ENCODE measurements around the gene DARS2.
"Not testable (repeated sequence)": the region's sequence is repeated elsewhere in the genome, so short reads cannot be mapped to it uniquely, and the experiment has no call there.

DARS2 gene, protein sequence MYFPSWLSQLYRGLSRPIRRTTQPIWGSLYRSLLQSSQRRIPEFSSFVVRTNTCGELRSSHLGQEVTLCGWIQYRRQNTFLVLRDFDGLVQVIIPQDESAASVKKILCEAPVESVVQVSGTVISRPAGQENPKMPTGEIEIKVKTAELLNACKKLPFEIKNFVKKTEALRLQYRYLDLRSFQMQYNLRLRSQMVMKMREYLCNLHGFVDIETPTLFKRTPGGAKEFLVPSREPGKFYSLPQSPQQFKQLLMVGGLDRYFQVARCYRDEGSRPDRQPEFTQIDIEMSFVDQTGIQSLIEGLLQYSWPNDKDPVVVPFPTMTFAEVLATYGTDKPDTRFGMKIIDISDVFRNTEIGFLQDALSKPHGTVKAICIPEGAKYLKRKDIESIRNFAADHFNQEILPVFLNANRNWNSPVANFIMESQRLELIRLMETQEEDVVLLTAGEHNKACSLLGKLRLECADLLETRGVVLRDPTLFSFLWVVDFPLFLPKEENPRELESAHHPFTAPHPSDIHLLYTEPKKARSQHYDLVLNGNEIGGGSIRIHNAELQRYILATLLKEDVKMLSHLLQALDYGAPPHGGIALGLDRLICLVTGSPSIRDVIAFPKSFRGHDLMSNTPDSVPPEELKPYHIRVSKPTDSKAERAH

DNA sequence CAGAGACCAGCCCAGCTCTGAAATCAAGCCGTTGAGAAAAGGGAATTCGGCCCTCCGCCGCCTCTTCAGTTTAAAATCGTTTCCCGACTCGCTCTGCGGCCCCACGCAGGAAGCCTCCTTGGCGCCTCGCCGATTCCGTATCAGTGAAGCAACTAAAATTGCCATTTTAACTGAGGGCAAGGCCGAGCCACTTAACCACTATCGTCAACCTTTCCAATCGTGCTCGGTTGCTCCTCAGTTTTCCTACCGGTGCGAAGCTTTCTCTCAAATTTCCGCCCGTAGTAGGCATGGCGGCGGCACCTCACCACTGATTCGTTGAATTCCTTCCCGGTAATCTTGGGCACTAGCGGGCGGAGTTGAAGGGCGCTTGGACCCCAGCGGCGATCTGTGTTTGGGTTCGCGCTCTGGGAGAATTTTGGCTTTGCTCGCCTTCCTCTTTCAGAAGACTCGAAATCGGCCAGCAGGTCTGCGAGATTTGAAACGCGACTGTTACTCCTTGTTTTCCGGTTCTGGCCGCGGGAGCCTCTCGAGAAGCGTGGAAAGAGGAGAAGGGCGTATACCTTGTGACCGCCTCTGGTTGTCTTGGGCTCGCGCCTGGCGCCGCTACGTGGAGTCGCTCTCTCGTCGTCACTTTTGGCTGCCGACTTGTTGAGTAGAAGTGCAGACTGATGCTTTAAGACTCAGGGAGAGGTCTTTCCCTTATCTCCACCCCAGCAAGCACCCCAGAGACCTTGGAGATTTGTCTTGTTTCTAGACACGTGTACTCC, at the start of gene DARS2, which contains the start of gene CENPL:
TSS of gene DARS2 (plus strand) at position 359 of the 767 bp plus-strand sequence. CDS start 557 bp downstream, outside the sequence.
TSS of gene CENPL (minus strand) at position 569 of the 767 bp plus-strand sequence. CDS start 13,584 bp downstream, outside the sequence.
- peak; percentile 99 for DNase-seq

DNA sequence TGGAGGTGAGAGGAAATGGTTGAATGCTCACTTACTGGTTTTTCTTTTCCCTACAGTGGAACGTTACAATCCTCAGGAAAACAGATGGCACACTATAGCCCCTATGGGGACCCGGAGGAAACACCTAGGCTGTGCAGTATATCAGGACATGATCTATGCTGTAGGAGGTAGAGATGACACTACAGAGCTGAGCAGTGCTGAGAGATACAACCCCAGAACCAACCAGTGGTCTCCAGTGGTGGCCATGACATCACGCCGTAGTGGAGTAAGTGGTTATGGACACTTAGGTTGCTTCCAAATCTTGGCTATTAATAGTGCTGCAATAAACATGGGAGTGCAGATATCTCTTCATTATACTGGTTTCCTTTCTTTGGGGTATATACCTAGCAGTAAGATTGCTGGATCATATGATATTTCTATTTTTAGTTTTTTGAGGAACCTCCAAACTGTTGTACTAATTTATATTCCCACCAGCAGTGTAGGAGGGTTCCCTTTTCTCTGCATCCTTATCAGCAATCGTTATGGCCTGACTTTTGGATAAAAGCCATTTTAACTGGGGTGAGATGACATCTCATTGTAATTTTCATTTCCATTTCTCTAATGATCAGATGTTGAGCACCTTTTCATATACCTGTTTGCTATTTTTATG, 48.8 kb upstream of the DARS2 start:
- DNase-seq, result no peak

DNA sequence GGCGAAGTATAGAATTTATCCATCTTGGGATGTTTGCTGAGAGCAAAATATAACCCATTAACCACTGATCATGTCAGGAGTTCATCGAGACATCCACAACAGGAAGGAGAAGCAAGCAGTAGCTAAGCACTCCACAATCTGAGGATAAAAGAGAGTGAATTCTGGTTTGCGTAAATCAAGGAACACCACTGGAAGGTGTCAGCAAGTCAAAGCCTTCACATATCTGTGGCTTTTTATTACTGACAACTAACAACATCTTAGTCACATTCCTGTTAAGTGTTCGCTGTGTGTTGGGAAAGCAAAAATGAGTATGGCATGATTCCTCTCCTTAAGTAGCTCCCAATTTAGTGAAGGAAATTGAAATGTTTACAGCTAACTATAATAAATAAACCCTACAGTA, 44.5 kb upstream of the DARS2 start:
- DNase-seq, result no peak

DNA sequence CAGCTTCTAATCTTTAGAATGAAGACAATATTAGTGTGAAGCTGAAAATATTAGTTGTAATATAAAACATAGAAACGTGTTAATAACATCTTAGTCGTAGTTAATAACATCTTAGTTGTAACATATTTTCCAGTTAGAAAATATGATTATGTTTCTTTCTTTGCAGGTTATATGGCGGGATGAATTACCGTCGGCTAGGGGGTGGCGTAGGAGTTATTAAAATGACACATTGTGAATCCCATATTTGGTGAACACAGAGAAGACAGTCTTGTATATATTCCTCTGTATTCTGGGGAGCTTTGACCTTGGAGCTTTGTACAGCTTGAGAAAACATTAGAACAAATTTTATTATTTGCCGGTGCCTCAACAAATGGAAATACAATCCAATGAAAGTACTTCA, 39.5 kb upstream of the DARS2 start:
- DNase-seq, result no peak

DNA sequence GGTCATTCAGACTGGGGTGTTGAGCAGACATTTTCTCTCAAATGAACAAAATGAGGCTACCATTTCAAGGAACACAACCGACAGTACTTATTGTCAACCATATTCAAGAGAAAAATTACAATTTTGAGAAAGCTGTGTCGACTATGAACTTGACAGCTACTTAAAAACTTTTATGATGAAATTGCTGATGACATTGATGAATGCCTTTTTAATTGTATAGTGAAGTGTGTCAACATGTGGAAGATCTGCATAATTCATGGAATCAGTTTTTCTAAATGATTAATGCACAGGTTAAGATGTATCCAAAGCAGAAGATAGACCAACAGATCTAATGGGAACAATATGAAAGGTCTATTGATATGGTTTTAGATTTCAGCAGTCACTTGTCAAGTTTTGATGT, 34.6 kb upstream of the DARS2 start:
- no peak for DNase-seq

DNA sequence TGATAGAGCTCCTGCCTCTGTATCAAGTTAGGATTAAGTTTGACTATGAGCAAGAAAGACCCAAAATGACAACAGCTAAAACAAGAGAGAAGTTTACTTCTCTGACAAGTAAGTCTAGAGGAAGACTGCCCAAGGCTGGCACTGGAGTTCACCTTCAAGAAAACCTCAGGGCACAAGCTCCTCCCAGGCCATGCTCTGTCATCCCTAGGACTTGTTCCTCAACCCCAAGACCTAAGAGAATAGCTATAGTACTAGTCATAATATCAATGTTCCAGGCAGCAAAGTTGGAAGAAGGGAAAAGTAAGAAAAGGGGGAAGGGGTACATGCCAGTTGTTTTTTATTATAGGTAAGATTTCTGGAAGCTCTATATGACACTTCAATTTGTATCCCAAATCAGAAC, 26.4 kb upstream of the DARS2 start:
- DNase-seq, result no peak

DNA sequence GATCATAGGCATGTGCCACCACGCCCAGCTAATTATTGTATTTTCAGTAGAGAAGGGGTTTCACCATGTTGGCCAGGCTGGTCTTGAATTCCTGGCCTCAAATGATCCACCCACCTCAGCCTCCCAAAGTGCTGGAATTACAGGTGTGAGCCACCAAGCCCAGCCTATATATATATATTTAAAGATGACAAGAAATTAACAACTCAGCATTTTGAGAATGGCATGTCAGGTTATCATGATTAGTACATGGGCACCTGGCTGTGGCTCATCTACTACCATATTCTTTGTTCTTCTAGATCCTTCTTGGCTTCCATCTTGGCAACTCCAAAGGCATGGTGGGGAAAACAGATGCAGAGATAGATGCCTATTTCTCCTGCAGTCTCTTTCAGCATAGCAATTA, 24.5 kb upstream of the DARS2 start:
- not testable (repeated sequence) for DNase-seq

DNA sequence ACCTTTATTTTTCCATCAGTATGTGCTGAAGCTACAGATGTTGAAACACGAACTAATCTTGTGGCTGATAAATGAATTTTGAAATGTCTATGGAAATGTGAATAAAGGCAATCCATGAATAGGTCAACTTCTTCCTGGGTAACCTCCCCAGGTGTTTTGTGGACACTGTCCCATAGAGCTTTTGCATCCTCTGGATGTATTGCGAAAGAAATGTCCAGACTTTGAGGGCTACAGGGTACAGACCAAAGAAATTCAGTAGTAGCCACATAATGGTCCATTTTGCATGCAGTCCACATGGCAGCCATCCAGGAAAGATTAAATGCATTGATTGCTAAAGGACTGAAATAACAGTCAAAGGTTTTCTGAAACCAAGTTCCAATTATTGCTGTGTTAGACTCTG, 21.5 kb upstream of the DARS2 start:
- no peak for DNase-seq

DNA sequence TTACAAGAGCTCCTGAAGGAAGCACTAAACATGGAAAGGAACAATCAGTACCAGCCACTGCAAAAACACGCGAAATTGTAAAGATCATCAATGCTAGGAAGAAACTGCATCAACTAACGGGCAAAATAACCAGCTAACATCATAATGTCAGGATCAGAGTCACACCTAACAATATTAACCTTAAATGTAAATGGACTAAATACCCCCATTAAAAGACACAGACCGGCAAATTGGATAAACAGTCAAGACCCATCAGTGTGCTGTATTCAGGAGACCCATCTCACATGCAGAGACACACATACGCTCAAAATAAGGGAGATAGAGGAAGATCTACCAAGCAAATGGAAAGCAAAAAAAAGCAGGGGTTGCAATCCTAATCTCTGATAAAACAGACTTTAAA, 10.8 kb upstream of the DARS2 start:
- DNase-seq, result not testable (repeated sequence)

DNA sequence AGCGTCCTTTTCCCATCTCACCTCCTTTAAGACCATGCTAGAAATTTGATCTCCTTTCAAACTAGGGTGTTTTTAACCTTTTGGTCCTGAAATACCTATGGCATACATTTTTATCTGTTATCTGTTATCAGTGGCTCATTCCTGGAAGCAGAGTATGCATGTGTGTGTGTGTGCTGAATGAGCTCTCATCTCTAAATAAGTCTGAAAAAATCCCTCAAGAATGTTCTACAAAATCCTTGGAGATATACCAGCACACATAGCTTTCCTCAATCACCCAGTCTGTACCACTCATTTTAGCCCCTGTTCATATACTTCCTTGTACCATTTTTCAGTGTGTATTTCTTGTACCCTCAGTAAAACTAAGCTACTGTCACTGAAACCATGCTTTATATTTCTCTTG, 6.0 kb upstream of the DARS2 start:
- no peak for DNase-seq

DNA sequence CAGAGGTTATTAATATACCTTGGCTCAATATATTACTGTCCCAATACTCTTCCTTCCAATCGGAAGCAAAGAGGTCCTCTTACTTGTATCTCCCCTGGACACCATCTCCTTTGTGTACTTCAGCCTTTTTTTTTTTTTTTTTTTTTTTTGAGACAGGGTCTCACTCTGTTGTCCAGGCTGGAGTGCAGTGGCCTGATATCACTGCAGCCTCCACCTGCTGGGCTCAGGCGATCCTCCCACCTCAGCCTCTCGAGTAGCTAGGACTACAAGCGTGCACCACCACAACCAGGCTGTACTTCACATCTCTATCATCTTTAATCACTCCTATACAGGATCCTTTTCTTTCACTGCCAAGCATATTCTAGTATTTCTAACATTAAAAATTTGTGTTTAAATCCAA, 2.8 kb upstream of the DARS2 start:
- no peak for DNase-seq

DNA sequence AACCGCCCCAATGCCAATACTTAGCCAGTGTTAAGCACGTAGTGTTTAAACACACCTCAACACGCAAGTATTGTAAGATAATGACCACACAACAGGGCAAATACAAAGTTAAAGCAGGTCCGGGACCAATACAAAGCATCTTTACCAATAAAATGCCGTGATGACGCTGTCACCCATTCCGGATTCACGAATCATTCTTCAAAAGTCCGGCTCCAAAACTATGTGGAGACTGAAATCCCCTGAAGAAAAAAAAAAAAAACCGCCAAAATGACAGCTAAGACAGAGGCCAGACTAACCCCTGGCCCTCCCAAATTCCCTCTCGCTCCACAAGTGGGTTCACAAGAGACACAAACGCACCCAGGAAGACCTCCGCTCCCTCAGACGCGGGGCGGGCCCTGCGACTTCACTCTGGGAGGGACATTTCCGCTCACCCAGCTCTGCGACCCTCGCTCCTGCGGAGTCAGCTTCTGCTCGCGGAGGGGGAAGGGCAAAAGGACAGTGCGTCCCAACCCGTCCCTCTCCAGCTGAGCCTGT, 625 bp upstream of the DARS2 start:
- DNase-seq, result no peak

DNA sequence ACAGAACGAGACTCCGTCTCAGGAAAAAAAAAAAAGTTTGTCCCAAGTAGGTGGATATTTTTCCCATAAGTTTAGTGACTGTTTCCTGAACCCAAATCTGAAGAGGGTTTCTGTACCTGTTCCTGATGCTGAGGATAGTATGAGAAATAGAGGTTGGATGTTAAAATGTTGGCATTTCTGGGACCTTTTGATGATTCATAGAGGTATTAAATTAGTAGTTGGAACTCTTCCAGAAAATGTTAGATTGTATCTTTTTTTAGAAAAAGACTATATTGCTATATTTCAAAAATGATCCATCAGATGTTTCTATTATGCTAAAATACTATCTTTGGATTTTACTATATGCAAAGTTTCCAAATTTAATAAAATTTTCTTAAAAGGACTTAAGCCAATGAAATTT, 3.1 kb downstream of the DARS2 start:
- DNase-seq, result no peak

DNA sequence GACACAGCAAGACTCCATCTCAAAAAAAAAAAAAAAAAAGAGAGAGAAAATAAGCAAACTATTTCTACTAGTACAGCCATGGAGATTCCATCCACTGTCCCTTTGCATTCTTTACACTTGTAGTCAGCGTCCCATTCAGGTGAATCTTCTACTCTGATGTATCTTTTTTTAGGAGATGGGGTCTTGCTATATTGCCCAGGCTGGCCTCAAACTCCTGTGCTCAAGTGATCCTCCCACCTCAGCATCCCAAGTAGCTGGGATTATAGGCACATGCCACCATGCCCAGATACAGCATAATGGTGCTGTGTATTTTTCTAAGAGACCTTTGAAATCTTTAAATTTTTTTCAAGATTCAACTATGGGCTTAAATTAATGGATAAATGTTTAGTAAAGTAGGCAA, 8.3 kb downstream of the DARS2 start:
- no peak for DNase-seq

DNA sequence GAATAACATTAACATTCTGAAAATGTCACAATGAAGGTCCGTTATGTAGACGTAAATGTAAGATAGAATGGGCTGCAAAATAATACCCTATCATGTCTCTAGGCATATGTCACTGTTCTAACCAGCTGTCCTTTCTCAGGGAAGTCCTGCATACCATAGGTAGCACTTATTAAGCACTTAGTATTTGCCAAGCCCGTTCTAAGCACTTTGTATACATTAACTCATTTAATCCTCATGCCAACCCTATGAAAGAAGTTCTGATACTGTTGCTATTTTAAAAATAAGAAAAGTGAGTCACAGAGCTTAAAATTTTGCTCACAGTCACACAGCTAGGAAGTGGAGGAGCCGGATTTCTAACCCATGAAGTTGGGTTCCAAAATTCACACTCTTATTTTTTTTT, 27.6 kb downstream of the DARS2 start:
- no peak for DNase-seq

DNA sequence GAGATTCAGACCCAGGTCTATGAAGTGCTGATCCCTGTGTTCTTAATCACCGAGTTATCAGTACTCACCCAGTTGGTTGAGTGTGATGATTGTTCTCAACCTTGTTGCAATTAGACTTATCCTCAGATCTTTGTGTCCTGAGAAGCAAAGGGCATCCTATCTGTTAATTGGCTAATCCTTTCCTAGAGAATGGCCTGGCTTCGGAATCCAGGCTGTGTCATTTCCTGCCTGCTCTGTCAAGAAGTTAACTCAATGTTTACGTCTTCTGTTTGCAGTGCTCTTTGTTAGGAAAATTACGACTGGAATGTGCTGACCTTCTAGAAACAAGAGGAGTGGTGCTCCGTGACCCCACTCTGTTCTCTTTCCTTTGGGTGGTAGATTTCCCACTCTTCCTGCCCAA, 28.6 kb downstream of the DARS2 start:
- no peak for DNase-seq

DNA sequence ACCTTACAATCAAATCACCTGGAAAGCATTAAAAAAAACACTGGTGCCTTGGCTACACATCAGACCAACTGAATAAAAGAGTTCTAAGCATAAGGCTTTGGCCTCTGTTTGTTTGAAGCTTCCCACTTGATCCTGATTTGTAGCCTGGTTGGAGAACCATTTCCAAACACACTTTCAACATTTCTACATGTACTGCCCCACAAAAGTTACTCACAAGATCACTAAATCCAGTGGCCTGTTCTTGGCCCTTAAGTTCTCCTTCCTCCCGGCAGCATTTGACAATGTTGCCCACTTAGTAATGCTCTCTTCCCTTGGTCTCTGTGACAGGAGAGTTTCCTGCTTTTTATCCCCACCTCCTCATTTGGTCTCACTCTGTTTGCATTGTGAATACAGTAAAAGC, 31.5 kb downstream of the DARS2 start:
- no peak for DNase-seq

DNA sequence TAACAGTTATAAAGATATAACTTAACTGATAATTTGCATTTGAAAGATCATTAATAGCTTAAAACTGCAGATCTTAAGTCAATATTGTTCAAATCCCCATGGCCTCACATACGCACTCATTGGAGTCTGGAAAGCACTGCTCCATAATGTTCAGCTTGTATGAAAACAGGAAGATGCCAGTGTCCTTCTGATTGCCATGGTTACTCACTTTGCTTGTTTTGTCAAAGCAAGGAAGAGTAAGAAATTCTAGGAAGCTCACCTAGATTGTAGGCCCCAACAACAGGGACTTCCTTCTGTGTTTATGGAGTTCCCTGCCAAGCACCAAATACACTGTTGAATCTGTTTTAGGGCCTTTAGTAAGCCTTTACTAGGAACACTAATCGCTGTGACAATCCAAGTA, 32.4 kb downstream of the DARS2 start:
- DNase-seq, result no peak

DNA sequence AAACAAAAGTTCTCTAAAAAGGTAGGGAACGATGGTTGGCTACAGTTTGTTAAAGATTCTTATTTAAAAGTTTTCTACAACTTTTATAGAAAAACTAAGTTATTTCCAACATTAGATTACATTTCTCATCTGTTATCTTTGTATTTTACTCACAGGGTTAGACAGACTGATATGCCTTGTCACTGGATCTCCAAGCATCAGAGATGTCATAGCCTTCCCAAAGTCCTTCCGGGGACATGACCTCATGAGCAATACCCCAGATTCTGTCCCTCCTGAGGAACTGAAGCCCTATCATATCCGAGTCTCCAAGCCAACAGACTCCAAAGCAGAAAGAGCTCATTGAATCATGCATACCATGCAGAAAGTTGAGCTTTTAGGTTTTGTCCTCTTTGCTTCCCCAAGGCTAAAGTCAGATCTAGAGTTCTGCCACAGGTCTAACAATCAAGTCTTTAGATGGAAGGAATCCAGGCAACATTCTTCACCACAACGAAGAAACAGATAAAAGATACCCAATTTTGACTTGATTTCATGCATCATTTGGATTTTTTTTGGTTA, 33.0 kb downstream of the DARS2 start:
- DNase-seq, result no peak

DNA sequence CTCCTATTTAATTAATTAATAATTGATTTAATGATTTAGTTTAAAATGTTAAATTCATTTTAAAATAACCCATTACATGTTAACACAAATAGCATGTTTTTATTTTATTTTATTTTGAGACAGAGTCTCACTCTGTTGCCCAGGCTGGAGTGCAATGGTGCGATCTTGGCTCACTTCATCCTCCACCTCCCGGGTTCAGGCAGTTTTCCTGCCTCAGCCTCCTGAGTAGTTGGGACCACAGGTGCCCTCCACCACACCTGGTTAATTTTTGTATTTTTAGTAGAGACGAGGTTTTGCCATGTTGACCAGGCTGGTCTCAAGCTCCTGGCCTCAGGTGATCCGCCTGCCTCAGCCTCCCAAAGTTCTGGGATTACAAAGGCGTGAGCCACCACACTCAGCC, 35.1 kb downstream of the DARS2 start:
- DNase-seq, result not testable (repeated sequence)

DNA sequence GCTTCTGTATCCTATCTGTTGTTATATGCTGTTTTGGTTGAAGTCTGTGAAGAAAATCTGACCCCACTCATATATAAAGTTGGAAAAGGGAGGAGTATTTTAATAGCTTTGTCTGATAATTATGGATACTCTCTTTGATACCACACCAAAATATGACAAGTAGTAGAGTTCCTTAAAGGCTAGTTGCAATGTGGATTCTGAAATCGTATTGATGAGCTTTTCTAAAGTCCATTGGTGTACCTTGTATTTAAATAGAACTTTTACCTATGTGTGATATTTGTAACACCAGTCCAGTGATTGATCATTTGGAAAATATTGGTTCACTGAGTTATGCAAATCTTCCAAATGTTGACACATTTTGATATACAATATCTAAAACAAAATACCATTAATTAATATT, 35.6 kb downstream of the DARS2 start:
- DNase-seq, result no peak

DNA sequence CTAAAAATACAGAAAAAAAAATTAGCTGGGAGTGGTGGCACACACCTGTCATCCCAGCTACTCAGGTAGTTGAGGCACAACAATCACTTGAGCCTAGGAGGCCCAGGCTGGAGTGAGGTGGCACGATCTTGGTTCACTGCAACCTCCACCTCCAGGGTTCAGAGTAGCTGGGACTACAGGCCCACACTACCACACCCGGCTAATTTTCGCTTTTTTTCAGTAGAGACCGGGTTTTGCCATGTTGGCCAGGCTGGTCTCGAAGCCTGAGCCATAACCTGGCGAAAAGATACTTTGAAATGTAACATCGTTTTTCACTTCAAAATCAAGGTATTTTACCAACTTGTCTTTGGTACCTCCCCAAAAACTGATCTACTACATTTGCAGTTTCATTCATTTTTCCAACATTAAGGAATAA, 37.3 kb downstream of the DARS2 start:
- DNase-seq, result no peak
